ENCODE measurements around the gene KCNH2.
A peak's percentile ranks its signal among the peaks of the same experiment; 100 is the strongest.

KCNH2 gene

DNA sequence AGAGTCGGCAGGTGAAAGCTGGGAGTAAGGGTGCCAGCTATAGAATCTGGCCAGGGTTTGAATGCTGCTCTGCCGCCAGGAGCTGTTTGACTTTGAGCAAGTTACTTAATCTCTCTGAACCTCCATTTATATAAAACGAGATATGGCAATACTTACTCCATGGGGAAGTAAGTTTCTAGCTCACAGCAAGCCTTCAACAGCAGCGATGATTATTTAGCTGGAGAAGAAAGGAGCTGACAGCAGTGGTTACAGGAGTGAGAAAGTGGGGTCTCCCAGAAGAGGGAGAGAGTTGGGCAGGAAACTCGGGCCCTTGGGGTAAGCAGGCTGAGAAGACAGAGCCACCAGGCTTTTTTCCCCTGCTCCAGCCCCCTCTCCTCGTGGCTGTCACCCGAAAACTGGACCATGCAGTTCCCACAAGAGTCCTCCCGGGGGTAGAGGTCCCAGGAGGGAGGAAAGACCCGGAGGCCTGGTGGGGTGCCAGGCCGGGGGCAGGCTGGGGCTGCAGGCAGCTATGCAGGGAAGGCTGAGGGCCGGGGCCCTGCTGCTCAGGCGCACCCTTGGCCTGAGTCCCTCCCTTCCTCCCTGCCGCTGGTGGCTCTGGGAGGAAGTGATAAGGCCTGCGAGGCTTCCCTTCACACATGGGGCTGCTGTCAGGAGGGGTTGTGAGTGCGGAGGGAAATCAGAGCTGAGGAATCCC lies 16.2 kb upstream of the KCNH2 start:
- DNase-seq (ENCODE audit: low spot score), result no peak

DNA sequence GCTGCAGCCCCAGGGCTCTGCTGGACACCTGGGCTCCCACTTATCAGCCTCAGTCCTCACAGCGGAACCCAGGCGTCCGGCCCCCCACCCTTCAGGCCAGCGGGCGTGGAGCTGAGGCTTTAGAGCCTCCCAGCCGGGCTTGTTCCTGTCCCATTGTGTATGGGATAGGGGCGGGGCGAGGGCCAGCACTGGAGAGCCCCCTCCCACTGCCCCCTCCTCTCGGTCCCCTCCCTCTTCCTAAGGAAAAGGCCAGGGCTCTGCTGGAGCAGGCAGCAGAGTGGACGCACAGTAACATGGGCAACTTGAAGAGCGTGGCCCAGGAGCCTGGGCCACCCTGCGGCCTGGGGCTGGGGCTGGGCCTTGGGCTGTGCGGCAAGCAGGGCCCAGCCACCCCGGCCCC lies 15.4 kb upstream of the KCNH2 start:
- no peak for DNase-seq (ENCODE audit: low spot score)

DNA sequence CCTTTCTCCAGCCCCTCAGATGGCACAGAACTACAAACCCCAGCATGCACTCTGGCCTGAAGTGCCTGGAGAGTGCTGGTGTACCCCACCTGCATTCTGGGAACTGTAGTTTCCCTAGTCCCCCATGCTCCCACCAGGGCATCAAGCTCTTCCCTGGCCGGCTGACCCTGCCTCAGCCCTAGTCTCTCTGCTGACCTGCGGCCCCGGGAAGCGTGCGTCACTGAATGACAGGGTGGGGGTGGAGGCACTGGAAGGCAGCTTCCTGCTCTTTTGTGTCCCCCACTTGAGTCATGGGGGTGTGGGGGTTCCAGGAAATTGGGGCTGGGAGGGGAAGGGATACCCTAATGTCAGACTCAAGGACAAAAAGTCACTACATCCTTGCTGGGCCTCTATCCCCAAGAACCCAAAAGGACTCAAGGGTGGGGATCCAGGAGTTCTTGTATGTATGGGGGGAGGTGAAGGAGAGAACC lies 14.7 kb upstream of the KCNH2 start:
- DNase-seq (ENCODE audit: low spot score), result no peak

GRCh38 chr7:150992051-150992640 lies 14.0 kb upstream of the KCNH2 start:
- peak; percentile 58 for DNase-seq (ENCODE audit: low spot score)

DNA sequence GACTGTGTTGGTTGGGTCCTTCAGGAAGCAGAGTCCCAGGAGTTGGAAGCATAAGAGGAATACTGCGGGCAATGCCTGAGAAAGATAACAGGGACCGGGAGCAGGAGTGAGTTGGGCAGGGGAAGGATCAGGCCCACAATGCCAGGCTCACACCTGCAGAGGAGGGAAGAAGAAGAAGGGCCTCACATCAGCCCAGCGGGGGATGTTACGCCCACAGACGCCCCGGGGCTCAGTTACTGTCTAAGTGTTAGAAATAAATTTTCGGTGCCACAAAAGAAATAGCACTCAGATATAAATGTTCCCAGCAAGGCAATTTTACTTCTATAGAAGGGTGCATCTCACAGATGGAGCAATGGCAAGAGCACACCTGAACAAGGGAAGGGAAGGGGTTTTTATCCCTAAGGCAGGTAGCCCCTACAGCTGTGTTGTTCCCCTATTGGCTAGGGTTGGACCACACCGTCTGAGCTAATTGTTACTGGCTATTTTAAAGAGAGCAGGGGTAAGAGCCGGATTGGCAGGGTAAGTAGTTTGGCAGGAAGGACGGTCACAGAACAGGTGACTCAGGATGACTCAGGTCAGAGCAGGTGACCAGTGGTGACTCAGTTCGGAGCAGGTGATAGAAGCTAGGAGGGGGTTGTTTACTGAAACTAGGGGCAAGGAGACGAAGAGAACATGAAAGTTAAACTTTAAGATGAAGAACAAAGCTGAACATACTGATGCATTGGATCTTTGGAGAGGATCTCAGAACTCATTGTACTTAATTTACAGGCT lies 12.5 kb upstream of the KCNH2 start, which contains the start of gene NOS3:
Gene NOS3, plus strand, starts transcription at position 602 of the 771 bp plus-strand sequence. CDS start 2,787 bp downstream, outside the sequence.
- DNase-seq (ENCODE audit: low spot score), result peak; percentile 81

- DNase-seq (ENCODE audit: low spot score), result no peak
Measured at GRCh38 chr7:150989456-150989855, 11.3 kb upstream of the KCNH2 start.

- DNase-seq (ENCODE audit: low spot score), result no peak
Measured at GRCh38 chr7:150988230-150989226, 10.4 kb upstream of the KCNH2 start.

- DNase-seq (ENCODE audit: low spot score), result no peak
Measured at GRCh38 chr7:150986556-150986955, 8.4 kb upstream of the KCNH2 start.

- peak; percentile 60 for DNase-seq (ENCODE audit: low spot score)
Measured at GRCh38 chr7:150986099-150986512, 8.0 kb upstream of the KCNH2 start.

DNA sequence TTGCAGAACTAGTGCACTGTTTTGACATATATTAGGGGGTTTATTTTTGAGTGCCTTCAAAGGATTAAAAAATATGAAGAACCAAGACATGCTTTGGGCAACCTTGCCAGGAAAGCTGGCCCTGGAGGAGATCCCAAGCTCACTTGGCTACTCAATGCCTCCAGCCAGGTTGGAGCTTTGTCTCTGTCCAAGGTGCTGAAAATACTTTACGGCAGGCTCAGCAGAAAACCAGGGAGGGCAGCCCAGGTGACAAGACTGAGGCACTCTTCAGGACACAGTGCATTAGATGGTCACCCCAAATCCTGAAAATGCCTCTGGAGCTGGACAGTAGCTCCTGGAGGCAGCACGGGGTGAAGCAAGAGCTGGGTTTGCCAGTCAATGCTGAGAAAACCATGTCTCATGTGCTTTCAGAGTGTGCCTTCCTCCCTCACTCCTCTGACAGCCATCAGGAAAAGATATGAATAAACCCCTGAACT lies 5.8 kb upstream of the KCNH2 start:
- peak; percentile 50 for DNase-seq (ENCODE audit: low spot score)

DNA sequence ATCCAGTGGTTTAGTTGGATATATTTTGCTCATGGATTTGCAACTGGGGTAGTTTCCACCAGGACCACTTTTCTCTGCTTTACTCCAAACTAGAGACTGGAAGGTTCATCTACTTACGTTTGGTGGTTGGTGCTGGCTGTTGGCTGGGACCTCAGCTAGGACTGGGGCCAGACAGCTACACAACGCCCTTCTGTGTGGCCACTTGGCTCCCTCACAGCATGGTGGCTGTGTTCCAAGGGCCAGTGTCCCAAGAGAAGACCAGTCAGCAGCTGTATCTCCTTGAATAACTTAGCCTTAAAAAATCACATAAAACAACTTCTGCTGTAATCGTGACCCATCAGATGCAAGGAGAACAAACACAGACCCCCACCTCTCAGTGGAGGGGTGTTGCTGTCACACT lies 4.2 kb upstream of the KCNH2 start:
- no peak for DNase-seq (ENCODE audit: low spot score)

DNA sequence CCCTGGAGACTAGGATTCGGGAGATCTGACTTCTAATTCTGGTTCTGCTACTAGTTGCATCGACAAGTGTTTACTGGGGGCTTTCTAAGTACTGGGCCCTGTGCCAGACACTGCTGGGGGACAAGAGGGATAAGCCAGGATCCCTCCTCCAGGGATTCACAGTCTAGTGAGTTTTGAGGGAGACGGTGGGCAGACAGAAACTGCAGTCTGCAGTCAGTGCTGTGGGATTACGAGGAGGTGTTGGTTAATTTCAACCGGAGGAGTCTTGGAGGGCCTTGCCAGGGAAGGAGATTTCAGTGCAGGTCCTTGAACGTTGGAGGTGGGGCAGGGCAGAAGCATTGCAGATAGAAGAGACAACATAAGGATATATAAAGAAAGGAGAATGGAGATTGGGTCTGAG lies 3.5 kb upstream of the KCNH2 start:
- DNase-seq (ENCODE audit: low spot score), result no peak

DNA sequence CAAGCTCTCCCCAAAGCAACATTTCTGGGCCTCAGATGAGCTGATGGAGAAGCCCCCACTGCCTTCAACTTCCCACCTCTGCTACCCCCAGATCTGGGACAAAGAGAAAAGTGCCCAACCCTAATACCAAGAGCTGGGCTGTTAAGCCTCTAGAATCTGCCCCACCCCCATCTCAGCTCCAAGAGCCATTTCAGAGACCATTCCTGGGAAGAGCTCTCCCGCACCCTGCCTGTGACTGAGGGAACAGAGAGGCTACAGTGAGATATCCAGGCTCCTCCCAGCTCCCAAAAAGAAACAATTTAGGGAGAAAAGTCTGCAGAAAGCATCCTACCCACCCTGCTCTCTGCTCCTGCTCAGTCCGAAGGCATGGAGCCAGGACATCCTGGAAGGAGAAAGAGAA lies 2.5 kb upstream of the KCNH2 start:
- DNase-seq (ENCODE audit: low spot score), result no peak

DNA sequence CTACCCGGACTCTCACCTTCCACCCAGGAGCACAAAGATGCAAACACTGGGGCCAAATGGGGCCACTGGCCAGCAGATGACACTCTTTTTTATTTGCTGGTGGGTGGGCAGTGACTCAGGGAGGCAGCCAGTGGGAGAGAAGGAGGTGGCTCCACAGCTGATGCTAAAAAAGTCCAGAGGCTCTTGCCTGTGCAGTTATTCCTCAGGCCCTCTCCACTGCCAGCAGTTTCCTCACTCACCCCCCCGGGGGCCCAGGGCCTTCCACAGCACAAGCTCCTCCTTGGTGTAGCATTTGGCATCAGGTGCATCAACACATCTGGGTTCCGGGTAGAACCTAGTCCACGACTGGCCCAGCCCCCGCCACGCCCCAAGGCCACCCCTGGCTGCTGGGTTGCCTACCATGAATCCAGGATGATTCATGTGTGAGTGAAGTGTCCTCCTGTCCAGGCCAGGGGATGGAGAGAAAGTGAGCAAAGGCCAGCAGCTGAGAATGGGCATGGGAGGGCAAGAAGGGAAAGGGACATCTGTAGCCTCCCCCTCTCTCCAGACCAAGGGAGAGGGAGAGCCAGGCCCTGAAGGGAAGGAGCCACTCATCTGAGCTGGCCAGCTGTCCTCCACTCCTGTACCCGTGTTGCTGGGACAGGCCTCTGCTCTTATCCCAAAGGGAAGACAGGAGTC lies 1.7 kb upstream of the KCNH2 start:
- DNase-seq (ENCODE audit: low spot score), result peak; percentile 16

GRCh38 chr7:150977382-150978125 lies 567 bp downstream of the KCNH2 start:
- no peak for DNase-seq (ENCODE audit: low spot score)

DNA sequence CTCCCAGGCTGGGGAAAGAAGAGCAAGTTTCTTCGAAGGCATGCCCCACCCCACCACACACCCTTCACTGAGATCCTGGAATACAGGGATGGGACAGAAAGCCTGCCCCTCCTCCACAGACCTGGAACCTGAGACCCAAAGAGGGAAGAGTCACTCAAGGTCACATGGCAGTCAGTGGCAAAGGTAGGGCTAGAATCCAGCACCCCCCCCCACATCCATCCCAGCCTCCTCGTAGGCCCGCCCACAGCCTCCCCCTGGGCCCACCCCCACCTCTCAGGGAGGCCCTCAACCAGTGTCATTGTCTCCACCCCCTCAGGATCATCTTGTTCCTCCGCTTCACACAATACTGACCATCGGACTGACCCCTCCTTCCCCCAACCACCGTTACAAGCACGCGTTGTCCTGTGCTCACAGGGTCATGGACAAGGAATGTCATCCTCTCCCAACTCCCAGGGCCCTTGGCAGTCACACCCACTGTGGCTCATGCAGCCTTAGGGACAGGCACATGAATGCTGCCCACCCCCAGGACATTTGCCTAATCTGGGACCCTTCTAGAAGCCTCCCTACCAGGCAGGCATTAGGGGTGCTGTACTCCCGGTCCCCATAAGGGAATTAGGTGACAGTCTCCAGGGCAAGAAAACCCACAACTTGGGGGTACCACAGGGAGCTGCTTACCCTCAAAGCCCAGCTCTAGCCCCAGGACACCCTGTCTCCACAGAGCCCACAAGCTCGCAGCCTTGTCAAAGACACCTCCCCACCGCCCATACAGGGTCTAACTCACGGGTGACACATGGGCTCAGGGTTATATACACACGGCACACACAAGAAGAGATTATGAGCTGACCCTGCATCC lies 1.4 kb downstream of the KCNH2 start:
- DNase-seq (ENCODE audit: low spot score), result no peak

DNA sequence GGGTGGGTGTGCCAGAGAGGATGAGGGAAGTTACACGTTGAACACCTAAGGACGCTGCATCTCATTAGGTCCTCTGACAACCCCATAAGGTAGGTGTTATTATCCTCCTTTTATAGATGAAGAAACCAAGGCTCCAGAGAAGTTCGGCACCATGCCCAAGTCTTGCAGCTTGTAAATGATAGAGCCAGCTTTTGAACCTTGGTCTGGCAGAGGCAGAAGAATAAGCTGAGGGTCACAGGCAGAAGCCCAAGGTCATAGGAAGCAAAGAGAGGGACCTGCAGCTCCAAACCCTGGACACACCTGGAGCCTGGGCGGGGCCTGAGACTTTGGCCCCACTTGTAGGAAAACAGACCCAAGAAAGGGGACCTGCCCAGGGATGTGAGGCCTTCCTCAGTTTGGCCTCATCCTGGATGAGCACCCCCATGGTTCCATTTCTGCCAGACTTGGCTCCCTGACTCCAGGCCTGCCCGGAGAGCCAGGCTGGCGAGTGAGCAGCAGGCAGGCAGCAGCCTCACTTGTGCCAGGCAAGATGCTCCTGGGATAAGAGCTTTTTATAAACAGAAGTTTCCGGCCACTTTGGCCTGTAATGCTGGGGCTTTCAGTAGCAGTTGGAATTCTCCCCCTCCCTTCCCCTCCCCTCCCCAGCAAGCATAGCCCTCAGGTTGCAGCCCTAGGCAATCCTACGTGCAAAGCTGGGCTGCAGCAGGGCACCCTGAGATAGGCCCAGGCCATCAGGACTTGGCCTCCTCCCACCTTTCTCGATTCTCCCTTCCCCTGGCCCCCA lies 2.4 kb downstream of the KCNH2 start:
- DNase-seq (ENCODE audit: low spot score), result no peak

Data from kidney tubule cell (primary cell).